RPMI7951 (cell line): ENCODE data around the gene ARHGAP25. TPM values are rescaled to one million over a fixed set of nuclear protein-coding genes. Genes with fewer than 3 reads are reported as not detected.

Experiments used
- DNase-seq: peaks from one replicate; pipeline ENCODE4 v3.0.0-alpha.2; 2012; ENCODE audit warnings: low read depth
- total RNA-seq: library from RNA; depleted of rRNA; stranded (reverse); fragments of >200 nt; shearing (Covaris generic); gene quantifications from 2 replicates; pipeline ENCODE4 v1.2.3, GENCODE V29; 2014; rRNA removed

ARHGAP25 gene, protein sequence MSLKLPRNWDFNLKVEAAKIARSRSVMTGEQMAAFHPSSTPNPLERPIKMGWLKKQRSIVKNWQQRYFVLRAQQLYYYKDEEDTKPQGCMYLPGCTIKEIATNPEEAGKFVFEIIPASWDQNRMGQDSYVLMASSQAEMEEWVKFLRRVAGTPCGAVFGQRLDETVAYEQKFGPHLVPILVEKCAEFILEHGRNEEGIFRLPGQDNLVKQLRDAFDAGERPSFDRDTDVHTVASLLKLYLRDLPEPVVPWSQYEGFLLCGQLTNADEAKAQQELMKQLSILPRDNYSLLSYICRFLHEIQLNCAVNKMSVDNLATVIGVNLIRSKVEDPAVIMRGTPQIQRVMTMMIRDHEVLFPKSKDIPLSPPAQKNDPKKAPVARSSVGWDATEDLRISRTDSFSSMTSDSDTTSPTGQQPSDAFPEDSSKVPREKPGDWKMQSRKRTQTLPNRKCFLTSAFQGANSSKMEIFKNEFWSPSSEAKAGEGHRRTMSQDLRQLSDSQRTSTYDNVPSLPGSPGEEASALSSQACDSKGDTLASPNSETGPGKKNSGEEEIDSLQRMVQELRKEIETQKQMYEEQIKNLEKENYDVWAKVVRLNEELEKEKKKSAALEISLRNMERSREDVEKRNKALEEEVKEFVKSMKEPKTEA
- total RNA-seq, result 0.12 TPM in 1 of 2 replicates, not detected in the other

DNA sequence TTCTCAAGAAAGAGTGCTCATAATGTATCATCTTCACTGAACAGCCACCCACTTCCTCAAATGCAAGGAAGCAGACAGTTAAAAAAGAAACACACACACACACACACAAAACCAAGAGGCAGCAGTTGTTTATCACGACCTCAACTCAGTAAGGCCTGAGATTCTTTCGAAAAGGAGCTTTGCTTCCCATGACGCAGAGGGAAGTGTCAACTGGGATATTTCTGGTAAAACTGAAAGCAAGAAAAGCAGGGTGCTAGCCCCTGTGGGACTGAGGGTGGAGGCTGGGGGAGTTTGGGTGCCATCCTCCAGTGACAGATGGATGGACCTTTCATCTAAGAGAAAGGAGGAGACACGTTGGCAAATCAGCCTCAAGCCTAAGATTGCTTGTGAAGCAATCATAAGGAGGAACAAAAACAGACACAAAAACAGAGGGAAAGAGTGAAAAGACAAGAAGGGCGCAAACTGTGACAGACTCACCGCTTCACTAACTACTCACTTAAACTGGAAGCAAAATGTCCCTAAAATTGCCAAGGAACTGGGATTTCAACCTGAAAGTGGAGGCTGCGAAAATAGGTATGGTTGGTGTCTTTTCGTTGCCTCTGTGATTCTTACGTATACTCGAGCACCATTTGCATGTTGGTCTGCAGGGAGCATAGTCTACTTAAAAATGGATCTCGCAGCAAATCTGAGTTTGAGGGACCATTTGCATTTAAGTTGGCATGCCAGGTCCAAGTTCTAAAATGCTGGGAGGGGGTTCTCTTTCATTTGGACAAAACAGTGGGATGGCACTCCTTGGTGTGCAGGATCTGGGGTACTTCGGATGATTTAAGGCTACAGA lies at the start of gene ARHGAP25:
ARHGAP25 (plus strand) TSS at position 124 of the 838 bp plus-strand sequence; CDS start at position 513, 389 bp downstream.
- DNase-seq, result no peak

DNA sequence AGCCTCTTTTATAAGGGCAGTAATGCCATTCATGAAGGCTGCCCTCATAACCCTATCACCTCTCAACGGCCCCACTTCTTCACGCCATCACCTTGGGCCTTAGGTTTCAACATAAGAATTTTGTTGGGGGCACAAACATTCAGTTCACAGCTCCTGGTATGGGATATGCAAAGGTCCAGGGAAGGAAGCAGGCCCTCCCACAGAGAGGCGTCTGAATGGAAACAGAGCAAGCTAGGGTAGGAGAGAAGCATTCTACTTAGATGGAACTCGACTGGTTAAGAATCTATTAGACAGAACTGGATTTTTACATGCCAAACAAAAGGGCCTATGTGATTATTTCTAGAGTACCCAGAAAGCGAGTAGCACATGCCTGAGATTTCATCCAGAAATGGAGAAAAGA lies 48.4 kb upstream of the ARHGAP25 start:
- DNase-seq, result no peak

DNA sequence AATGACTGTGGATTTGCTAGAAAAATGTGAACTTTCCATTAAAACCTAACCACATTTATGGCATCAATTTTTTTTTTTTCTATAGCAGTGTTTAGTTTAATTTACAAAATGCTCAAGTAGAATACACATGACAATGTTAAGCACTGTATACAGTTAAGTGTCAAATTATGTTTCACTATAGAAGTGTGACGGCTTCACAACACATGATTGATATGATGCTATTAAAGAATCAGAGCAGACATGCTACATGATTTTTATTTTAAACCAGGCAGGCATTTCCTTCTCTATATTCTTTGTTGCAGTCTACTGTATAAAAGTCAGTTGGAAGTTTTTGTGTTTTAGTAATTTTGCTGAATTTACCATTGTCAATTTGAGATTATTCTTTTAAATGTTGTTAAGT lies 47.6 kb upstream of the ARHGAP25 start:
- DNase-seq, result no peak

DNA sequence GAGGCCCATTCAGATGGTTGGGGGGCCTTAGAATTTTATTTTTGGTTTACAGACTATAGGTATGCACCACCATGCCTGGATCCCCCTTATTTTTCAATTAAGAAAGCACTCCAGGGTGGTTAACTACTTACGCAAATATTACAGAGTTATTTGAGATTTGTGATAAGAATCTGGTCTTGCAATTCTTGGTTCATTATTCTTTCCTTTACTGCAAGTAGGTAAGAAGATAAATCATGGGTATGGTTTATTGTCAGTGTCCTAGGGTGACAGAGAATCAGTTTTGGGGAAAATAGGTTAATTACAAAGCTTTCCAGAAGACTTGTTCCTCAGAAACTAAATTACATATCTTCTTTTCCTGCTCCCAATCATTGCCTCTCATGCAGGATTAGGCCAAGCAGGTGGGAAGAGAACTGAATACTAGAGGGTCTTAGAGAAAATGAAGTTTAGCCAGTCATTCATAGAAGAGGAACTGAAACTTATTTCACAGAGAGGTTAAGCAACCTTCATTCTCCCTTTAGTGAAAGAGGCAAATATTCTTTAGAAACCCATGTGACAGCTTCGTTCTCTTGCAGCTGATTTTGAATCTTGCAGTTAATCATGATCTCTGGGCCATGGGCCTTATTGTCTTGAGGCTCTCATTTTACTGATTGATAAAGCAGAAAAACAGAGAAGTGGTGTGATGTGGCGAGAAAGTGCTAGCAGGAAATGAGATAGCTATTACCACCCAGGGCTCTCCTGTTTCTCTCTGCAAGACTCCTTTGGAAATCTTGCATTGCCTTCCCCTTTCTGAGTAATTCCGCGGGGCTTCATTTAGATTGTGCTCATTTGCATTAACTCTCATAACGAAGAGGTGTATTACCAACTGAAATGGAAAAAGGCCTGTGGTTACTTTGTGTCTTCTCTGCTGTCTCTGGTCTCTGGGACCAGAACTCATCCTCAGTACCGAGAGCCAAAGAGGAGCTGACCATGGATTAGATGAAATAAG lies 44.8 kb upstream of the ARHGAP25 start:
- no peak for DNase-seq

DNA sequence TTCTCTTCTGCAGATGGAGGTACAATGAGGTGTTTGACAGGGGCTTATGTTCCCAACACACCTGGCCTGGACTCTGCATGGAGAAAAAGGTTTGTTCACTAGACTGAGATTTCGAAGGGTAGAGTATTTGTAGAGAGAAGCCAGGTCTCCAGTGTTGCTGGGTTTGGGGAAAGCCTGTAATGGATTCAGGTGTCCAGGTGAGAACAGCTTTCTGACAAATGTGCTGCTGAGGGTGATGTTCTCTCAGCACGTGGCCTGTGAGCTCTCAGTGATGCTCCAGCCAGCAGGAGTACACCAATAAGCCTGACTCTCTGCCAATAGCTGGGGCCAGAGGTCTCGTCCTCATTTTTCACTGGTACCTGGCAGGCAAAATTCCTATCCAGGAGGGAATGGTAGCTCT lies 43.8 kb upstream of the ARHGAP25 start:
- no peak for DNase-seq

DNA sequence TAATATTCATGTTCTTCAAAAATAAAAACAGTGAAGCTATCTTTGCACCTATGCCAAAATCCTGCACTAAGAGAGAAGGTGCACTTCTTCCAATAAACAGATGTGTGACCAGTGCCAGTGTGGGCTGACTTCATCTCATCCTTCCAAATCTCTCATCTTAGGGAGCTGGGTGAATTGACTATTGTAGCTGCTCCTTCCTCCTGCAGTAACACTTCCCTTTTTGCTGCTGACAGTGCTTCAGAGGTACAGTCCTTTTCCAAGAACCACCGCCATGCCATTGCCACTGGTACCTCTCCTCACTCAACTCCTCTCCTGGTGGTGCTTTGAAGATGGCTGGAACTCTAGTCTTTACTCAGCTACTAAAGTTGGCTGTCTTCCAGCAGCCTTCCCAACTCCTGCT lies 42.1 kb upstream of the ARHGAP25 start:
- DNase-seq, result no peak

DNA sequence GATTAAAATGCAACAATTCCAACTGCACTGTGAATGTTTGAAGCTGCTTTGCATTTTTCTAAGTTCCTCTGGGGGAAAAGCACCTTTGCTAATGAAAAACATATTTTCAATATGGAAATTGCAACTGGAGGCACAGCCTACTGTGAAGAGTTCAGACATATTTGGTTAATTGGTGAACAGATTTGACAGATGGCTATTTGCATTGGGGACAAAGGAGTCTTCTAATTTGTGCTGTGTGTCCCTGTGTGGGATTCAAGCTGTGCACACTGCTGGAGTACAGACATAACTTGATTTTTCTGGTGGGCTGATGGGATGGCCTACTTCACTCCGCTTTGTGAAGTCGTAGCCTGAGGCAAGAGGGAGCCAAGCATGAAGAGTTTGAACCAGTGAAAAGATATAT lies 40.7 kb upstream of the ARHGAP25 start:
- DNase-seq, result no peak

DNA sequence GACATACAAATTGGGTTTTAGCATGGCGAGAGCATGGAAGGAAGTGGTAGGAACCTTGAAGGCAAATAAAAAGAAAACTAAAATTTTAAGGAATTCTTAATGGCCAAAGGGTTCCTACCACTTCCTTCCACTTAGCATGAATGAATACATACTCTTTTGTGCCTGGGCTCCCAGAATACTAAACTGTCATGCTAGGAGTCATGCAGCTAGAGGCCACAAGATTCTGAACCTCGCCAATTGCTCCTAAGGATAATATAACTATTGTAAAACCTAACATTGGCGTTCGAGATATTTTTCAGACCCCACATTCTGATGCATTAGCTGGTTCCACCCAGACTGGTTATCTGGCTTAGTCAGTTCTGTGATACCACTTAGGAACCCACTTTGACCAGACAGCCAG lies 38.6 kb upstream of the ARHGAP25 start:
- peak; percentile 51 for DNase-seq

DNA sequence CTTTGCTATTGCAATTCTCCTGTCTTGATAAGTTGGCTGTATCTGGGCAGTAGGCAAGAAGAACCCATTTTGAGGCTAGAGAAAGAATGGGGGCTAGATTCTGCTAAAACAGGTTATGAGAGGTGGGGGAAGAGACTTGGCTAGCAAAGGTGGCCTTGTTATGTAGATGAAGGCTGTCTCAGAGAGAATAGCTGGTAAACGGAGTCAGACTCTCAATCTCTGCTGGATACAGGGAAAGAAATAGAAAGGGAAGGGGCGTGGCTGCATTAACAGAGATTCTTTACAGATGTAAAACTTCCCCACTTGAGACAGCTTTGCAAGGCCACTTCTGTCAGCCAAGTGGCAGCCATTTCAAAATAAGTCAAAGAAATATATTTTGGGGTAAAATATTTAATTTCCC lies 38.1 kb upstream of the ARHGAP25 start:
- no peak for DNase-seq

DNA sequence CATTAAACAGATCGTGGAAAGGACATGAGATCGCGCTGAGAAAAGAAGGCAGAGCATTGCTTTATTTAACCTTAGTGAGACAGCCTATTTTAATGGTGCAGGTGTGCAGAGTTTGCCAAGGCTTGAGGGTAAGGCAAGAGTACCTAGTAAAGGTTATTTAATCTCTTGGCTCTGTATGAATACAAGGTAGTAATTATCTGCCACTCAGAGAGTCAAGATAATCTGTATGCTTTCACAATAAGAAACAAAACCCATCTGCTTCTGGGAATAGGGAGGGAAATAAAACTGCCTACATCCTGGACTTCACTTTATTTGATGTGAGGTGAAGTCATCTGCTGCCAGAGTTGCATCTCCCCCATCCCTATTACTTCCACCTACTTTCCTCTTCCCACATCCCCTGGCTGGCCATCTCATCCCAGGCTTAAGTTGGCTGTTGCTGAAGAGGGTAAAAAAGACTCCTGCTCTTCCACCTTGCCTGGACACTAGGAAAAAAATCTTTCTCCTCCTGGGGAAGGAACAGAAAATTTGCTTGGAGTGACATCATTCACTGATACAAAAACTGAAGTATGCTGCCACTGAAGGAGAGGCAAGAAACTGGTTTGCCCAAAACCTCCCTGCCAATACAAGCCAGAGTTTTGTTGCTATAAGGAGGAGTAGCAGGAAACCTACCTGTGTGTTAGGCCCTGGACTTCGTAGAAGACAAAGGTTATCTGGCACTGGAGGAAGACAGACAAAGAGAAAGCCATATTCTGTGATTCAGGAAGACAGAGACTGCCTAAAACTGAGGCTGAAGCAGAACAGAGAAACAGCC lies 35.8 kb upstream of the ARHGAP25 start:
- no peak for DNase-seq

DNA sequence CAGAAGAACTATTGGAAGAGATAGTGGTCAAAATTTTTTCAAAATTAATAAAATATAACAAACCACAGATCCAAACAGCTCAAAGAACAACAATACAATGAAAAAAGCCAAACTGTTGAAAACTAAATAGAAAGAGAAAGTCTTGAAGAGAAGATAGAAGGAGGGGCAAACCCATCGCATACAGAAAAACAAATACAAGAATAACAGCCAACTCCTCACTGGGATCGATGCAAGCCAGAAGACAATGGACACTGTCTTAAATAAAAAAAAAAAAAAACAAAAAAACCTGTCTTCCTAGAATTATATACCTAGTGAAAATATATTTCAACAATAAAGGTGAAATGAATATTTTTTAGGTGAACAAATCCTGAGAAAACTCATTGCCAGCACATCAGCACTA lies 34.1 kb upstream of the ARHGAP25 start:
- DNase-seq, result no peak

DNA sequence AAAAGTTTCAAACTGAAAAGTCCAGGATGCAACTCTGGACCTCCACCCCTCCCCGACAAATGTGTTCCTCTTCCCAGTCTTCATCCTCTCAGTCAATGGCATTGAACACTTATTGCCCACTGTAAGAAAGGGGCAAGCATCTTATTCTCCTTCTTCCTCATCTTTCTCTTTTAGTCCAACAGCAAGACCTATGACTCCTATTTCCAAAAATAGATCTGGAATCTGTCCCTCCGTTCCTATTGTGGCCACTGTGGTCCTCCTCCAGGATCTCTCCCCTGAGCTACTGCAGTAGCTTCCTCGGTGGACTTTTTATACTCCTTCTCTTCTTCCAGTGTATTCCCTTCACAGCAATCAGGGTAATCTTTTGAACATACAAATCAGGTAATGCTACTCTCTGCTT lies 28.0 kb upstream of the ARHGAP25 start:
- DNase-seq, result no peak

DNA sequence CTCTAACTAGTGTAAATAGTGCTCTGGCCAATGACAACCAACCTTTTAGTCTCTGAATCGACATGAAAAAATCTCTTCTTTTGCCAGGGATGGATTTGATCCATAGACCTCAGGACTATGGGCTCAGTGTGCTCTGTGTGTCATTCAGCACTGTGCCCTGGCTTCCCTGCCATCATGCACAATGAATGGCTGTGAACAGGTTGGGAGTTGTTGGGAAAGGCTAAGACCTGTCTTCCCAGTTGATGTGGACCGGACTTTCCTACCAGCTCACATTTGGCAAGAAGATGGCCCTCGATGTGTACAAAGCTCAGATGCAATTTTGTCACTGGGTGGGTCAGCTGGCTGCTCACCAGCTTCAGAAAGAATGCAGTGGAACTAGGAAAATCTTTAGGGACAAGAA lies 26.0 kb upstream of the ARHGAP25 start:
- DNase-seq, result no peak

DNA sequence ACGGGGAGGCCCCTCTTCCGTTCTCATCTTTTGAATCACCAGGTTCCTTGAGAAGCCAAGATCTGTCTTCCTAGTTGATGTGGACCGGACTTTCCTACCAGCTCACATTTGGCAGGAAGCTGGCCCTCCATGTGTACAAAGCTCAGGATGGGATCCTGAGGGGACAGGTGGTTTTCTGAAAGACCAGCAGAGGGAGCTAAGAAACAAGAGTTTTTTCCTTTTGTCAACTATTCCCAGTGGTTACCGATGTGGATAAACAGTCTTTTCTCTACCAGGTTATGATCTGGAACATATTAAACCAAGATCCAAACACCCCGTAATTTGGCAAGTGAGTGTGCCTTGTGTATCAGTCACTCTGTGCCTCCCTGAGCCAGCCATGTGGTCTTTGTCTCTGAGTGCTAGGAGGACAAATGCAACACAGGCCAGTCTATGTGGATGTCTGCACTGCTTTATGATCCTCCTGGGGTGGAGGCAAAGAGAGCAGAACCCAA lies 25.1 kb upstream of the ARHGAP25 start:
- peak; percentile 64 for DNase-seq

DNA sequence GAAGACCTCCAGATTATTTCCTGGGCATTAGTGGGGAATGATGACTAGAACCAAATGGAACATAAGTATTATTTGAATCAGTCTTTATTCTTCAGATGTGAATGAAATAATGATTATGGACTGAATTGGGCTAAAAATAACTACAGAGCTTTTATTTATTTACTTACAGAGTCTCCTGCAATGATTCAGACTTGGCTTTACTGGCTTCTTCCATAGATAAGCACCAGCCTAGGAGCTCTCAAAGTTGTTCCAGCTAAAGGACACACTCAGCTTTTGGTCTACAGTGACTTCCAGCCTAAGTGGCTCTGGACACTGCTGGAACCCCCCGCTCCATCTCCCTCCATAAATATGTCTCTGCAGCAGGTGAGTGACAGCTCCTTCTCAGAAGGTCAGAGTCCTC lies 24.3 kb upstream of the ARHGAP25 start:
- DNase-seq, result no peak

DNA sequence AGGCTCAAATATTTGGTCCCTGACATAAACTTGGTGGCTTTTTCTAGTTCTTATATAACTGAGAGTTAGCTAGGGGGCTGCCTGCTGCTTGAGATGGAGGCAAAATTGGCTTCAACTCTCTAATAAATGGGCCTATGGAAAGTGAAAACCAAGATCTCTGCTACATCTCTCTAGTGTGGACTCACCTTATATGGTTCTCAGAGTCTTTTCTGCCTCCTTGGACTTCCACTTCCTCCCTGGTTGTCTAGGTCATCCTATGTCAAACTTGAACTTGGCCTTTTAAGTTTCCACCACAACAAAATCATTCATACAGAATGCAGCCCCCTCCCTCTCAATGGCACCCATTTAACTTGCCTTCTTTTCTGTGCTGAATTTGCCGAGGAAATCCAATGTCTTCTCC lies 23.9 kb upstream of the ARHGAP25 start:
- no peak for DNase-seq

DNA sequence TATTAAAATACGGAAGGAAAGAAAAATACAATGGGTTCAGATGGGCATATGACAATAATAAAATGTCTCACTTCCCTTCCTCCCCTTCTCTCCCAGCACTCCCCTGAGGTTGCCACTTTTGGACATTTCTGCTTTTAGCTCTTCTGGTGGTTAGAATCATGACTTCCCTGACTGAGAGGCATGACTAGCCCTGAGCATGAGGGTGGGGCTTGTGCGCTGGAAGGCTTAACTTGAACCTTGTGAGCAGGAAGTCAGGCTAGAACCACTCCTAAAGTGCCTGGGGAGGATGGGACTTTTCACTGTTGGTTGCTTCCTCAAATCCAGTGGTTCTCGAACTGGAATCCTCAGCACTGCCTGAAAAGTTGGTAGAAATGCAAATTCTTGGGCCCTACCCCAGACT lies 19.7 kb upstream of the ARHGAP25 start:
- peak; percentile 40 for DNase-seq

DNA sequence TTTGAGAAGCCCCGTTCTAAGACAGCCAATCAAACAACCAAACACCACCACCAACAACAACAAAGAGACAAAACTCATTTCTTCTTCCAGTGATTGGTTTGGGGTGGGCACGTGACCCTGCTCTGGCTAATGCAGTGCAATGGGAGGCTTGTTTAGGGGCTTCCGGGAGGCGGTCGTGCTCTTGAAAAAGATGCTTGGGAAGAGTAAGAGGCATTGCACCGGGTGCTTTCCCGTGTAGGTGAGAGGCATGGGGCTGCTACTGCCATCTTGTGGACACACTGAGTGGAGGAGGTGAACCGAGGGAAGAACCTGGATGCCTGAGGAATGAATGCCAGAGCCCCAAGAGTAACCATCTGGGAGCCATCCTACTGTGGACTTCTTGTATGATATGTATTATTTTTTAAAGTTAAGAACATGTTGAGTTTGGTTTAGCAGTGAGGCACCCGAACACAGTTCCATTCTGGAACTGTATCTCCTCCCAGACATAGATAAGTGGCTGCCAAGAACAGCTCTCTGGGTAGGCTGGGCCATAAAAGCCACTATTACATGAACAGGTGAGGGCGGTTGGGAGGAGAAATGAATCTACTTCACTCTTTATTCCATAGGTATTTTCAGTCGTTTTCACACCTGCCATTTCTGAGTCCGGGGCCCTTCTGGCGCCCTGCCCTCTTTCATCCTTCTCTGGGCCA lies 19.1 kb upstream of the ARHGAP25 start:
- DNase-seq, result peak; percentile 68

DNA sequence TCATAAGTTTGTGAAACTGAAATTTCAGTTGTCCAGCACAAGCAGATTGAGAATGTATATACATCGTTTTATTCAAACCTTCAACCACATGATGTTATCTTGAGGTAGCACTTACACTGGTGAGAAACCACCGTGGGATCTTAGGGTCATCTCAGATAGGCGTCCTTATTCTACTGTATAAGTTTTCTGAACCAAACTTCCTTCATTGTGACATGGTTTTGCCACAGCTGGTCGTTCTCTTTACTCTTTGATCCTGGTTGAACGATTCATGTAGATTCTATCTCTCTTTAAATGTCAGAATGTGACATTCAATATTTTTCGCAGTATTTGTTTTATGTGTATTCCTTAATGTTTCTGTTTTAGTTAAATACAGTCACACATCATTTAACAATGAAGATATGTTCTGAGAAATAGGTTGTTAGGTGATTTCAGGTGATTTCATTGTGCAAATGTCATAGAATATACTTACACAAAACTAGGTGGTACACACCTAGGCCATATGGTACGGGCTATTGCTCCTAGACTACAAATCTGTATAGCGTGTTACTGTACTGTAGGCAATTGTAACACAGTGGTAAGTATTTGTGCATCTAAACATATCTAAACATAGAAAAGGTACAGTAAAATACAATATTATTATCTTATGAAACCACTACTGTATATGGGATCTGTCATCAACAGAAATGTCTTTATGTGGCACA lies 17.9 kb upstream of the ARHGAP25 start:
- DNase-seq, result no peak
